ENCODE data around the gene NEK1.

NEK1 gene, protein sequence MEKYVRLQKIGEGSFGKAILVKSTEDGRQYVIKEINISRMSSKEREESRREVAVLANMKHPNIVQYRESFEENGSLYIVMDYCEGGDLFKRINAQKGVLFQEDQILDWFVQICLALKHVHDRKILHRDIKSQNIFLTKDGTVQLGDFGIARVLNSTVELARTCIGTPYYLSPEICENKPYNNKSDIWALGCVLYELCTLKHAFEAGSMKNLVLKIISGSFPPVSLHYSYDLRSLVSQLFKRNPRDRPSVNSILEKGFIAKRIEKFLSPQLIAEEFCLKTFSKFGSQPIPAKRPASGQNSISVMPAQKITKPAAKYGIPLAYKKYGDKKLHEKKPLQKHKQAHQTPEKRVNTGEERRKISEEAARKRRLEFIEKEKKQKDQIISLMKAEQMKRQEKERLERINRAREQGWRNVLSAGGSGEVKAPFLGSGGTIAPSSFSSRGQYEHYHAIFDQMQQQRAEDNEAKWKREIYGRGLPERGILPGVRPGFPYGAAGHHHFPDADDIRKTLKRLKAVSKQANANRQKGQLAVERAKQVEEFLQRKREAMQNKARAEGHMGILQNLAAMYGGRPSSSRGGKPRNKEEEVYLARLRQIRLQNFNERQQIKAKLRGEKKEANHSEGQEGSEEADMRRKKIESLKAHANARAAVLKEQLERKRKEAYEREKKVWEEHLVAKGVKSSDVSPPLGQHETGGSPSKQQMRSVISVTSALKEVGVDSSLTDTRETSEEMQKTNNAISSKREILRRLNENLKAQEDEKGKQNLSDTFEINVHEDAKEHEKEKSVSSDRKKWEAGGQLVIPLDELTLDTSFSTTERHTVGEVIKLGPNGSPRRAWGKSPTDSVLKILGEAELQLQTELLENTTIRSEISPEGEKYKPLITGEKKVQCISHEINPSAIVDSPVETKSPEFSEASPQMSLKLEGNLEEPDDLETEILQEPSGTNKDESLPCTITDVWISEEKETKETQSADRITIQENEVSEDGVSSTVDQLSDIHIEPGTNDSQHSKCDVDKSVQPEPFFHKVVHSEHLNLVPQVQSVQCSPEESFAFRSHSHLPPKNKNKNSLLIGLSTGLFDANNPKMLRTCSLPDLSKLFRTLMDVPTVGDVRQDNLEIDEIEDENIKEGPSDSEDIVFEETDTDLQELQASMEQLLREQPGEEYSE (N-terminal part only)

DNA sequence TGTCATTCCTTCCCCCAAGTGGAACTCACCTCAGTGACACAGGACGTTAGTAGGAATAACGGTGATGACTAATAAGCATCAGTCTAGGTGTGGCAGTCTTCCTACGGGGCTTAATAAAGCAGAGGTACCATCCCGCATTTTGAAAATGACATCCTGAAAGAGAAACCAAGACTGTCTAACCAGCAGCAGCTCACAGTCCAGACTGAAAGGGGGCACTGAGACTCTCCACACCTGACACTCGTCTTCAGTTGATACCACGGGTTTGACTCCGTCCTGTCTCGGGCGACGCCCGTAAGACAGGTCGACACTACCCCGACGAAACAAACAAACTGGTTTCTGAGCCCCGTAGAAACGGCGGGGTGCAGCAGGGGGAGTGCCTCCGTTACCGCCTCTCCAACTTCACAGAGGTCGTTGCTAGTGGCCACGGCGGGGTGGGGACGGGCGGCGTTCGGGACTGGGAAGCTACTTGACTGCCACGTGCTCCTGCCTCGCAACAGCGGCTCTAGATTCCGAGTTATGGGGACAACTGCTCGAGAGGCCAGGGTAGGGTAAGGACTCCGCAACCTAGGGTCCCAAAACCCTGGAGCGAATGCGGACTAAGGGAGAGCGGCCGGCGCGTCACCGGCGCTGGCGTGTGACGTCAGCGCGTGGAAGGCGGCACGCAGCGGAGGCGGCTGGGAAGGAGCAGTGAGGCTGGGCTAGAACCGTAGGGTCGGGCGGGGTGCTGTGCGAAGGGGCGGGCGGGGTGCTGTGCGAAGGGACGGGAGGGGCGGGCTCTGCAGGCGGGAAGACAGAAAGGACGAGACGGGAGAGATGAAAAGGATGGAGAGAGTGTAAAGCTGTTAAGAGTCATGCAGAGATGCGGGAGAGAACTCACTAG lies at the start of gene NEK1:
Gene NEK1, minus strand, starts transcription at position 593 of the 880 bp plus-strand sequence. CDS start 9,953 bp downstream, outside the sequence.
- peak; percentile 95 for DNase-seq (ENCODE audit: low spot score)

DNA sequence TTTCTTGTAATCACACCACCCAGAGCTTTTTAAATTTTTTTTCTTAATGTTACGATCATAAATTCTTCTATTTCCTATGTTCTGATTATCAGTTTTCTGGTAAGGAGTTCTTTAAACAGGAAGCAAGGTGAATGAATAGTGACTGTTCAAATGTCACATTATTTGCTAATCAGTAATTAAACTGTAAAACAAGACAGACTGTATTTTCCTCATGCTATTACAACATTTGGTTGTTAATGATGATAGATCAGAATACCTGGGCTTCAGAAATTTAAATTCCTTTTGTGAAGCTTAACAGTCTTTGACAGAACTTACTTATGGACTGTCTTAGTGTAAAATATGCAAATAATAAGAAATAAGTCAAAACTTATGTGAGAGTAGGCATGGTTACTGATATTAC lies 49.4 kb upstream of the NEK1 start:
- DNase-seq (ENCODE audit: low spot score): no peak

DNA sequence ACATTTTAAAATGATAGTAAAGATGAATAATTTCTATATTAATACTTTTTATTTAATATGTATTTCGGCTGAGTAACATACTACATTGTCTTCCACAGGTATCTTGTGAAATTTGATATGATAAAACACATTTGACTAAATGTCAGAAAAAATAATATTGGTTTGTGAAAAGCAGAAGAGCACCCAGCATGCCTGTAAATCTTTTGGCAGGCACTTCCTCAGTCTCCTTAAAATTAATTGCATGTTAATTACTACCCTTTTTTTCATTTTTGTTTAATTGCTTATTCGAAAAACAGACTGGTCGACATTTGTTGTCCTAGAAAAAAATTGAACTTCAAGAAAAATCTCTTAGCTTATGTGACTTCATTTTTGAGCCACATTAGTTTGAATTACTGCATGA lies 48.5 kb upstream of the NEK1 start:
- no peak for DNase-seq (ENCODE audit: low spot score)

DNA sequence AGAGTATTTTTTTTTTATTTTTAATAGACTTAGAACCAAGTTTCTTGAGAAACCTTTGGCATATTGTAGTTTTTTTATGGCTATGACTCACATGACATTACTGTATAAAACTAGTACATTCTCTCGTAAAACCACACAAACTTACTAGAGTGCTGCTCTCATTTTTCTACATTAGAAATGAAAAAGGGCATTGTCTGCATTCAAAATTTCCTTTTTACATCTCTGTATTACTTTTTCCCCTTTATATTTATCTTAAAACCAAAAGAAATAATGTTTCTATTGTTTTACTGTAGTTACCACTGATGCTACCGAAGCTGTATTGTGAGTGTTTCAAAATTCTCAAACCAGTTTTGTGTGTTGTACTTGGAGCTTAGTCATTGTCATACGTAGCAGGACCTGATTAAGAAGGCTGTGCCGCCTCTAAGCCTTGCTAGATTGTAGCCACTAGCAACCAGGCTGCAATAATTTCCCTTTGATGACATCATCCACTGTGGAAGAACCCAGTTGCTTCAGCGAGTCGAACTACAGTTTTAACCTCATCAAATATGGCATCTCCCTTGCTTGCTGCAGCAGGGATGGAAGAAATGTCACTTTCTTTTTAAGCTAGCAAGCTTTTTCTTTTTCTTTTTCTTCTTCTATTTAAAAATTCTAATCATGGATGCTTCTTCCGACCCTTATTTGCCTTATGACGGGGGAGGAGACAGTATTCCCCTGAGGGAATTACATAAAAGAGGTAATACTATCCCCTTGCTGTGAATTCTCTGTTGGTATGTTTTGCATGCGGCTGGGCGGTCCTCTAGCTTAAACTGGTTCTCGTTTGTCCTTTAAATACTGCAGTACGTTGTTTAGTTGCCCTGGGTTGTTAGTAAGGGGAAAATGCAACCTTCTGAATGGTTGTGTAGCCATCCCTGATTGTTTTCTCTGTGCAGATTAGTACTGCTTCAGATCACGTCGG lies 47.6 kb upstream of the NEK1 start:
- peak; percentile 91 for DNase-seq (ENCODE audit: low spot score)

DNA sequence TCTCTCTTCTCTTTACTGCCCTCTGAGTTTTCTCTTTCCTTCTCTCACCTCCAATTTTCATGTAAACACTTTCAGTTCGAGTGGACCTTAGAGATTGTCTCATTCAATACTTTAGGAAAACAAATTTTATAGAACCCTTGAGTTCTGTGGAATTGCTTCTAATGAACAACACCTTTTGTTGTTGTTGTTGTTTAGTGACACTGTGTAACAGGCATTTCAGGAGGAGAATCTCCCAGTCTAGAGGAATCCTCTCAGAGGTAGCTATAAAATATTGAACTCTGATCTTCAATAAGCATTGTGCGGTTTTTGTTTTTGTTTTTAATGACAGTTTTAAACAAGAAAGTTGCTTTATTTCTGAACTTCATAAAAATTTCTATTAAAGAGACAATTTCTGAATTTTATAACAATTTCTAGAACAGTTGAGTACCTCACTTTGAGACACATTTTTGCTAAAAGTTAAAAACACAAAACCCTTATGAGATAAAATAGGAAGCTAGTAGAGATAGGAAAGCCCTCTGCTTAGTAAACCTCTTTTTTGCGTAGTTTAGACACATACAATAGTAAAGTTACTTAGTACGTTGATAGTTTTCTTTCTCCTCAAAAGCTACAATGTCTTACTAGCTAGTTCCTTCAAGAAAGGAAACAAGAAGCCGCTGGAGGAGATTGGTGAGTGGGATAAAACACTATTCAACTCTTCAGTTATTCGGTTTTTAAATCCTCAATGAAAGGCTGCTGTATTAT lies 46.8 kb upstream of the NEK1 start:
- no peak for DNase-seq (ENCODE audit: low spot score)

DNA sequence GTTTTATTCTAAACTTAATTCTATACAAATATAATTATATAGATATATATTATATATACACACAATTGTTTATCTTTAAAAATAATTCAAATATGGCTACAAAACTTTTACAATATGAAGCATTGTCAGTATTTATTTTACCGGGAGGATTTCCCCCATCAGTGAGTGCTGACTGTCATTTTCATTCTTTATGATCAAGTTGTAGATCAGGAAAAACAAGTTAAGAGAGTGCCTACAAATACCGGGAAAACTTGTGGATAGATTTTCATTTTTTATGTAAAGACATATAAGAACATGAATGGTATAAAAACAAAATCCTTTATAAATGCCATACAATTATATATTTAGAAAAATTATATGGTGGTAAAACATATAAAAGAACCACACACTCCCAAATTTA lies 45.8 kb upstream of the NEK1 start:
- DNase-seq (ENCODE audit: low spot score): no peak

DNA sequence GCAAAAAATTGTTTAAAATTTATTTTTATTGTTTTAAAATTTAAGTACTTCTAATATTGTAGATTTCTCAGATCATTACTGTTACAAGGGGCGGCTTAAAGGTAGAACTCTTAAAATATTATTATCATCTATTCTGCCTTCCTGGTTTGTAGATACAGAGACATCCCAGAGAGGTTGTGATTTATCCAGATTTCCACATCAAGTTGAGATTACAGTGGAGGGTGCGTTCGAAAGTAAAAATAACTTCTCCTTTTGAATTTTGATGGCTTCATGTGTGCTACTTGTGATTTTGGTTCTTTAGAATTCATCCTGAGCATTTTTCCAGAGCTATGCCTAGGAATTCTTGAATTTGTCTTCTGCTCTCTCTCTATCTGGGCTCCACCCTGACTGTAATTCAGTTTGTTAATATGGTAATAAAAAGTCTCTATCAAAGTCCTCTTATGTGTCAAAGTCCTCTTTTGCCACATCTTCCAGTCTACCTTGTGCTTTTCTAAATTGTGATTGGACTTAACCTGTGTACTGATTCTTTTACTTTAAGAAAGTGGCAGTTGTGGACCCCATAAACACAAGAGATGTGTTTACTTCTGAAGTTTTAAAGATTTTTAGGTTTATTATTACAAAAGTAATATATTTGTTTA lies 45.2 kb upstream of the NEK1 start:
- no peak for DNase-seq (ENCODE audit: low spot score)

DNA sequence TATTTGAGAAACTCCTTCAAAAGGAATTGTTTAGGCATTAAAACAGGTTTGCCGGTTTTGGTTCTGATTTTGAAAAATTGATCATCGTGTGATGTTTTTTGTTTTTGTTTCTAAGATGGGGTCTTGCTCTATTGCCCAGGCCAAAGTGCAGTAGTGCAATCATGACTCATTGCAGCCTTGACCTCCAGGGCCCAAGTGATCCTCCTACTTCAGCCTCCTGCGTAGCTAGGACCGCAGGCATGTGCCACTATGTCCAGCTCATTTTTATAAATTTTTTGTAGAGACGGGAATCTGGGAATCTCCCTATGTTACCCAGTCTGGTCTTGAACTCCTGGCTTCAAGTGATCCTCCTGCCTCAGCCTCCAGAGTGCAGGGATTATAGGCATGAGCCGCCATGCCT lies 43.0 kb upstream of the NEK1 start:
- no peak for DNase-seq (ENCODE audit: low spot score)

DNA sequence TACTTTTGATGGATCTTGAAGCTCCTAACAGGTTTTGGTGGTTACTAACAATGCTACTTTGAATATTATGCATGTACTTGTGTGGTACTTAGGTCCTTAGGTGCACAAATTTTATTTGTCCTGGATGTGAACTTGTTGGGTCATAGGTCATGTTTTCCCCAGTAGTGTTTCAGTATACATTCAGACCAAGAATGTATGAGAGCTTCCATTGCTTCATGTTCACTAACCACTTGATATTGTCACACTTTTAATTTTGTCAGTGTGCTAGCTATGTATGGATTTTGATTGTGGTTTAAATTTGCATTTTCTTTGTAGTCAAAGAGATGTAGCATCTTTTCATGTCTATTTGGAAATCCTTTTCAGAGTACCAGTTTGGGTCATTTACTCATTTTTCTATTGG lies 40.2 kb upstream of the NEK1 start:
- DNase-seq (ENCODE audit: low spot score): no peak

DNA sequence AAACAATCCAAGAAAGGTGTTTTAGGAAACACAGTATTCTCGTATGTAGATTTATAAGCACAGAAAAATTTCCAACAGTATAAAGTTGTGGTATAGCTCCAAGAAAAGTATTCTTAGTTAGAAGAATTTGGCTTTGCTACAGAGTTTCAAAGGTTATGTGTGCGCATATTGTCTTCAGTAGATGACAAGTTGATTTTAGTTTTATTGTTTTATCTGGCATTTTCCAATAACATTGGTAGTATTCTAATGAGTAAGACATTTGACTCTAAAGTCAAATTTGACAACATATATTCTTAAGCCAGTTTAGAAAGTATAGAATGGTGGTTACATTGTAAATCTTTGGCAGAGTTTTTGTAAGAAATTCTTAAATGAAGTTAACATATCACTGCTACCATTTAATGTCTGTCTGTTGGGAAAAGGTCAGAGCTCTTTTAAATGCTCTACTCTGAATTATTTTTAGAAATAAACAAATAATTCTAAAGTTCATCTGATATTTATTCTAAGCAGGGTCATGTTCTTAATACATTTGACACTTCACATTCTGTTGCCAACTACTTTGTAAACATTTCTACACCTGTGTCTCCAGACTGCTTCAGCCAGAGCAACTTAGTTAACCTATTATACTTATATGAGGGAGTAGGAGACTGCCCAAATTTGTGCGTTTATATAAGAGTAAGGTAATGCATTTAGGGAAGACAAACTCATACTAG lies 38.0 kb upstream of the NEK1 start:
- no peak for DNase-seq (ENCODE audit: low spot score)

DNA sequence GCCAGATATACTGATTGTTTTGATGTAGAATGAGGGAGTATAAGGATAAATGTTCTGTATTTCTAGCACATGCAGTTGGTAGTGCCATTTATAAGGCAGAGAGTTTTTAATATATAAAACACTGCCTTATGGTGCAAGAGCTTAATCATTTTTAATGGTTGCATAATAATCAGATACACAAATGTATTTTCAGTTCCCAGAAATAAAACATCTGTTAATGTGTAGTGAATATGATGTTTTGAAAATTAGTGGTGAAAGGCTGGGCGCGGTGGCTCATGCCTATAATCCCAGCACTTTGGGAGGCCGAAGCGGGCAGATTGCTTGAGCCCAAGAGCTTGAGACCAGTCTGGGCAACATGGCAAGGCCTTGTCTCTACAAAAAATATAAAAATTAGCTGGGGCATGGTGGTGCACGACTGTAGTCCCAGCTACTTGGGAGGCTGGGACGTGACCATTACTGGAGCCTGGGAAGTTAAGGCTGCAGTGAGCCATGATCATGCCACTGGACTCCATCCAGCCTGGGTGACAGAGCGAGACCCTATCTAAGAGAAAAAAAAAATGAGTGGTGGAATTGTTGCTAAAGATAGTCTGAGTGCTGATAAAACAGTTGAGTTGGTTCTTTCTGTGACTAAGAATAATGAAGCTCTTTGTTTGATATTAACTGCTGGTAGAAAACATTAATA lies 37.3 kb upstream of the NEK1 start:
- DNase-seq (ENCODE audit: low spot score): no peak

DNA sequence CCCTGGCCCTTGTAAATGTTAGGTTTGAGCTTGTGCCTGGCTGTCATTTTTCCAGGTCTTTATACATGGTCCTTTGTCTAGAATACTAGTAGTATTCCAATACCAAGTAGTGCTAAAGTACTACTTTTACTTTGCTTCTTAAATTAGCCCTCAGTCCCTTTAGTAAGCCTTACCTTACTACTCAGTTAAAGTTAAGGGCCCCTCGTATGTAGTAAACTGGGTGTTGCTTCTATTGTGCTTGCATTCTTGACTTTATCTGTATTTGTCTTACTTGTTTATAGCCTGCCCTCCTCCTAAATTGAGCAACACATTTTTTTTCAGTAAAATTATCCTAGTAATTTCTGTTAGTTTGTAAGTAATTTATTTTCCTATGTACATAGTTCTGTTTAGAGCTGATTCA lies 33.2 kb upstream of the NEK1 start:
- DNase-seq (ENCODE audit: low spot score): no peak

DNA sequence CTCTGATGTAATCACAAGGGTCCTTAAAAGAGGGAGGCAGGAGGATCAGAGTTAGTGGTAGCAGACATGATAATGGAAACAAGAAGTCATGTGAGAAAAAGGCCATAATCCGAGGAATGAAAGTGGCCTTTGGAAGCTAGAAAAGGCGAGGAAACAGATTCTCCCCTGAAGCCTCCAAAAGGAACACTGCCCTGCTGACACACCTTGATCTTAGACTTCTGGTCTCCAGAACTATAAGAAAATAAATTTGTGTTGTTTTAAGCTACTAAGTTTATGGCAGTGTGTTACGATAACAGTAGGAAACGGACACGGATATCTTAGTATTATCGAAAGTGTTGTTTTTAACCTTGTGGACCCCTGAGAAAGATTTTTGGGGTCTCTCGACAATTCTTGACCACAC lies 32.4 kb upstream of the NEK1 start:
- DNase-seq (ENCODE audit: low spot score): no peak

DNA sequence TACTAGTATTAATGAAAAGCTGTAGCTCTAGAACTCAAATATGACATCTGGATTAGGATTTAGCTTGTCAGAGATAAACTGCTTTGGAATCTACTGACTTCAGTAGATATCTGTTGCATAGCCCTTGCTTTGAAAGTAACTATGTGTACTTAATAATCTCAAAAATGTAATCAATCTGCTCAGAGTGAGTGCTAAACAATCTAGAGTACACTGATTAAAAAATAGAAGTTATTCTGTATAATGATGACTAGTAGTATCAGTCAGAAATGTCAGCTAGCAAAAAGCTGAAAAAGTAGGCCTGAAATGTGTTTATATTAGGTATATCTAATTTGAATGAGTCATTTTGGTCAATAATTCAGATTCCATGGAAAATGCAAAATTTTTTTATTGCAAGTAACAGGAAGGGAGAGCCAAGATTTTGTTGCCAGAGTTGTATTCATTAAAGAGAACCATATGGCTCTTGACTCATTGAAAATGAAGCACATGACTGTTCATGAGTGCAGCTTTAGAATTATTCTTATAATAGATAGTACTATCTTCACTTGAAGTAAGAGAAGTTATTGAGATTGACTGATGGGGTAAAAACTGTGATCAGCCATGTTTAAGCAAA lies 28.0 kb upstream of the NEK1 start:
- peak; percentile 54 for DNase-seq (ENCODE audit: low spot score)

DNA sequence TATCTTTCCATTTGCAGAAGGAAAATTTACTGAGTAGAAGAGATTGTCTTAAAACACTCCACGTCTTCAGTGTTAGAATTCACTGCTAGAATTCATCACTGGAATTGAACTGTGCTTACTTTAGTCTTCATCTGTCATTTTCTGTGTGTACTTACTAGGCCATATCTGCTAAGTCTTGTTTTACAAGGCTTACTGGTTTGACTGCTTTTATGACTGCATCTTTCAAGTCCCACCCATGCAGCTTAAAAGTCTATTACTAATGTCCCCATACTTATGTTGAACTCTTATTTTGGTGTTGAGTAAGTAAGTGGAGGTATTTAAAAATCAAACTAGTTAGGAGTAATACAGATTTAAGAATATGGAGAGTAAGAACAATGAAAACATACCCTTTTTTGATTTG lies 22.6 kb upstream of the NEK1 start:
- DNase-seq (ENCODE audit: low spot score): no peak

DNA sequence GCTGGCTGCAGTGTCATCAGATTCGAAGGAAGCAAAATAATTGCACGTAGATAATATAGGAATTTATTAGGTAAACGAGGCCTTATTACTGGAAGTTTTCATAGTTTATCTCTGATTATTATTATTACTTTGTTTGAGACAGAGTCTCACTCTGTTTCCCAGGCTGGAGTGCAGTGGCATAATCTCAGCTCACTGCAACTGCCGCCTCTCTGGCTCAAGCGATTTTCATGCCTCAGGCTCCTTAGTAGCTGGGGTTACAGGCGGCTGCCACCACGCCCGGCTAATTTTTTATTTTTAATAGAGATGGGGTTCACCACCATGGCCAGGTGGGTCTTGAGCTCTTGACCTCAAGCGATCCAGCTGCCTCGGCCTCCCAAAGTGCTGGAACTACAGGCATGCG lies 20.5 kb upstream of the NEK1 start:
- DNase-seq (ENCODE audit: low spot score): no peak

DNA sequence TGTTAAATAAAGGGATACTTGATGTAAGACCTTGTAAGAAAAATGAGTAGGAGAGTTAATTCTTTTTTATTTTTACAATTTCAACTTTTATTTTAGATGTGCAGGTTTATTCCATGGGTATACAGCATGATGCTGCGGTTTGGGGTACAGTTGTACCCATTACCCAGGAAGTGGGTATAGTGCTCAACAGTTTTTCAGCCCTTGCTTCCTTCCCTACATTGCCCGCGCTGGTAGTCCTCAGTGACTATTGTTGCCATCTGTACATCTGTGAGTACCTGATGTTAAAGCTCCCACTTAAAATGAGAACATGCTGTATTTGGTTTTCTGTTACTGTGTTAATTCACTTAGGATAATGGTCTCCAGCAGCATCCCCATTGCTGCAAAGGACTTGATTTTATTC lies 17.7 kb upstream of the NEK1 start:
- DNase-seq (ENCODE audit: low spot score): no peak

DNA sequence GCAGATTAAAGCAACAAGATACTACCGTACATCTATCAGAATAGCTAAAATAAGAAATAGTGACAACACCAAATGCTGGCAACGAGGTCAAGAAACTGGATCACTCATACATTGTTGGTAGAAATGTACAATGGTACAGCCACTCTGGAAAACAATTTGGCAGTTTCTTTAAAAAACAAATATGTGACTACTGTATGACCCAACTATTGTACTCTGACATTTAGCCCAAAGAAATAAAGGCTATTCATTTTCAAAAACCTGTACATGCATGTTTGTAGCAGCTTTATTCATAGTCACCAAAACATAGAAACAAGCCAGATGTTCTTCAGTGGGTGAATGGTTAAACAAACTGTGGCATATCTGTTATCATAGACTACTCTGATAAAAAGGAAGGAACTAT lies 16.2 kb upstream of the NEK1 start:
- no peak for DNase-seq (ENCODE audit: low spot score)

Measured in AG20443 (cell line).